HepG2 (cell line): Measurements from ENCODE around the gene SHISAL1.

ENCODE experiments used
- BHLHE40 ChIP-seq: IDR thresholded peaks from 2 replicates; pipeline ENCODE4 v1.6.1; 2011; ENCODE audit warnings: low read length, improper control_type of control experiment
- CTCF ChIP-seq: sonication (generic); formaldehyde crosslinking; IDR thresholded peaks from 2 replicates; pipeline ENCODE4 v1.5.0; 2020; ENCODE audit warnings: mild to moderate bottlenecking, missing genetic modification reagents, moderate library complexity
- IKZF1 ChIP-seq: fragments of 450-650 bp; IDR thresholded peaks from 2 replicates; pipeline ENCODE4 v1.7.1; 2016
- IRF1 ChIP-seq: sonication (generic); formaldehyde crosslinking; IDR thresholded peaks from 2 replicates; pipeline ENCODE4 v1.4.0; 2020; ENCODE audit warnings: low read depth, mild to moderate bottlenecking, missing genetic modification reagents
- JUNB ChIP-seq: sonication (generic); formaldehyde crosslinking; IDR thresholded peaks from 2 replicates; pipeline ENCODE4 v1.8.0; 2022; ENCODE audit warnings: missing genetic modification reagents, mild to moderate bottlenecking, borderline replicate concordance
- LBX2 ChIP-seq: sonication (generic); formaldehyde crosslinking; IDR thresholded peaks from 2 replicates; pipeline ENCODE4 v1.5.0; 2020; ENCODE audit warnings: missing genetic modification reagents, mild to moderate bottlenecking, borderline replicate concordance
- POLR2AphosphoS5 ChIP-seq: IDR thresholded peaks from 2 replicates; pipeline ENCODE4 v1.6.1; 2012; ENCODE audit warnings: low read depth, low read length
- RFX5 ChIP-seq: IDR thresholded peaks from 2 replicates; pipeline ENCODE4 v1.6.1; 2011; ENCODE audit warnings: low read depth, low read length, improper control_type of control experiment
- ZC3H4 ChIP-seq: sonication (generic); formaldehyde crosslinking; IDR thresholded peaks from 2 replicates; pipeline ENCODE4 v1.4.0; 2020; ENCODE audit warnings: missing genetic modification reagents, borderline replicate concordance
- ZNF354B ChIP-seq: sonication (generic); formaldehyde crosslinking; IDR thresholded peaks from 2 replicates; pipeline ENCODE4 v1.8.0; 2022; ENCODE audit warnings: mild to moderate bottlenecking, missing genetic modification reagents
- ZNF607 ChIP-seq: sonication (generic); formaldehyde crosslinking; IDR thresholded peaks from 2 replicates; pipeline ENCODE4 v1.5.1; 2020; ENCODE audit warnings: missing genetic modification reagents, mild to moderate bottlenecking, borderline replicate concordance
- ZNF639 ChIP-seq: conservative IDR thresholded peaks from 2 replicates; pipeline ENCODE4 v1.6.1; 2018; ENCODE audit warnings: missing genetic modification reagents

- TF ChIP-seq POLR2AphosphoS5 = no peak
- TF ChIP-seq JUNB (CRISPR knock-in tag) = no peak
- TF ChIP-seq ZNF639 = no peak
- TF ChIP-seq ZNF354B (CRISPR knock-in tag) = no peak
- TF ChIP-seq RFX5 = no peak
- no peak for TF ChIP-seq IKZF1
- no peak for TF ChIP-seq CTCF (CRISPR knock-in tag)
- TF ChIP-seq ZNF607 = no peak
- TF ChIP-seq ZC3H4 (CRISPR knock-in tag) = no peak
- TF ChIP-seq BHLHE40 = no peak
- TF ChIP-seq LBX2 (CRISPR knock-in tag) = no peak
- TF ChIP-seq IRF1 (CRISPR knock-in tag) = no peak
Measured at GRCh38 chr22:44281768-44282637, 30.7 kb downstream of the SHISAL1 start.
